ENCODE data around the gene NR1D2. TPM values are rescaled to one million over a fixed set of nuclear protein-coding genes. Genes with fewer than 3 reads are reported as not detected.

Gene NR1D2
- total and polyA plus RNA-seq, 12 donors = 2.8 to 54.7 (median 33.1) TPM

Other genes starting within 250 kb of the NR1D2 start
- gene UBE2E1, start 139.3 kb upstream of the NR1D2 start, total RNA-seq = 10 to 100 TPM; 59.7 to 88.8 (median 65.9) TPM
- gene UBE2E1, start 139.3 kb upstream of the NR1D2 start, polyA plus RNA-seq = 10 to 100 TPM; 45.2 to 64.9 TPM
- gene NKIRAS1, start 28.3 kb upstream of the NR1D2 start, total RNA-seq = 10 to 100 TPM; 15.2 to 24.2 (median 20.3) TPM
- gene NKIRAS1, start 28.3 kb upstream of the NR1D2 start, polyA plus RNA-seq = 10 to 100 TPM in 1 of 2 donors, 1 to 10 TPM in 1; 9.4 to 12.0 TPM
- 1,000 to 10,000 TPM in 2 of 10 donors, 100 to 1,000 TPM in 8; 869 to 1,215 (median 928) TPM for gene RPL15, start 28.2 kb upstream of the NR1D2 start, total RNA-seq
- 1,000 to 10,000 TPM; 1,101 to 3,225 TPM for gene RPL15, start 28.2 kb upstream of the NR1D2 start, polyA plus RNA-seq